ENCODE results near the gene KIF23. TPM values are rescaled to one million over a fixed set of nuclear protein-coding genes. Genes with fewer than 3 reads are reported as not detected.
"Not testable (repeated sequence)": the region's sequence is repeated elsewhere in the genome, so short reads cannot be mapped to it uniquely, and the experiment has no call there.

The KIF23 gene
- polyA plus RNA-seq, 1 of the 3 experiments (the other 2 are of a cell fraction) = 25.8 TPM

- H4K20me1 ChIP-seq (ENCODE audit: insufficient read depth); H3K27me3 ChIP-seq (ENCODE audit: insufficient read depth); H3K4me2 ChIP-seq; H3K79me2 ChIP-seq (ENCODE audit: insufficient read depth); H3K9ac ChIP-seq; H3K4me1 ChIP-seq (ENCODE audit: control insufficient read depth in 1 of 2, insufficient read depth in 2 of 2, low read depth in 1 of 2, low read length in 1 of 2); H3K36me3 ChIP-seq (replicated peaks in 1 of 2; ENCODE audit: control insufficient read depth in 1 of 2, insufficient read depth in 2 of 2, low read length in 1 of 2); H3K27ac ChIP-seq (ENCODE audit: low read depth in 2 of 2, low read length in 1 of 2); H3K9me3 ChIP-seq; H3K9me2 ChIP-seq; POLR2A ChIA-PET; H2AFZ ChIP-seq (ENCODE audit: low read depth); DNase-seq; H3K4me3 ChIP-seq (ENCODE audit: low read depth in 2 of 2, low read length in 1 of 2); H3F3A ChIP-seq (replicated peaks; ENCODE audit: insufficient read depth): not testable (repeated sequence)
- 88% methylated on average over 15 of the region's 18 CpGs for WGBS (ENCODE audit: low lambda C conversion rate)
- CTCF ChIA-PET = interaction anchor here (1.0 kb wide), 1 partner anchor 7 kb away, joined by 3 read pairs; no protein-coding TSS in a partner anchor
Observed at GRCh38 chr15:69384066-69384465, 30.1 kb upstream of the KIF23 start.

DNA sequence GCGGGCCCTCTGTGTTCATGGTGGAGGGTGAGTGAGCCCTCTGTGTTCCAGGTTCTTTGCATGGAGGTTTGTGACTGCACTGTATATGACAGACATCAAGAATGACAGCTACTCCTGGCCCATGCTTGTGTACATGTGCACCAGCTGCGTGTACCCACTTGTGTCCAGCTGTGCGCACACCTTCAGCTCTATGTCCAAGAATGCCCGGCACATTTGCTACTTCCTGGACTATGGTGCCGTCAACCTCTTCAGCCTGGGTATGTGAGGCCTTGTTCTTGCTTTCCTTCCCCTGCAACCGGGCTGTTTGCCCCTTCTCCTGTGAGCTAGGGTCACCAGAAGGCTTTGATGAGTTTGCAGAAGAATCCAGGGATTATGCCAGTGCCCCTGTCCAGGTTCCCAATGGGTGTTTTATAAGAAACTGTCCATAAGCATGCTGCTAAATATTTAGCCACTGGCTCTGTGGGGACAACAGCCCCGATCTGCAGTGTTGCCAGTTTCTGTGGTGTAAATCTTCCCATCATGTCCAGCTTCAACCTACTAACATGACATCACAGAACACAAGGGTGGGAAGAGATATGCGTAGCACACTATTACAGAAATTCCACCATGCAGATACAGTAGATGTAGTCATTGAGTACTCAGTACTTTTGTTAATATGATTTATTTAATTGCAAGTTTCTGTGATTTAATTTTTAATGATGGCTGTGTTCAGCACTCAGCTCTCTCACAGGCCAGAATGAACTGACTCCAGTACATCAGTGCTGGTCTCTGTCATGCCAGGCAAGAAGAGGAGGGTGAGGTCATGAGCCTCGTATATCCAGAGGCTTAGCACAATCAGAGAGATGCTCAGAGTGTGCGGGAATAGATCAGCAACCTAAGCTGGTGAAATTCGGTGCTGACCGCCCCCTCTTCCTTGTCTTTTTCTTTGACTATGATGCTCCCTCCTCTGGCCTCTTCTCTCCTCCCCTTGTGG, 29.2 kb upstream of the KIF23 start:
- Histone ChIP-seq H3F3A (replicated peaks; ENCODE audit: insufficient read depth) (peaks cover 5% of the 10 kb centered on the region), H3K4me1 (ENCODE audit: control insufficient read depth in 1 of 2, insufficient read depth in 2 of 2, low read depth in 1 of 2, low read length in 1 of 2) (peaks cover 0 to 6% of the 10 kb centered on the region in 2 experiments; a peak in 1 of 4 replicates), H3K4me3 (ENCODE audit: low read depth in 2 of 2, low read length in 1 of 2) (no peak overlapping the region), H3K9me3 (no peaks in the 10 kb centered on the region), H4K20me1 (ENCODE audit: insufficient read depth) (no peaks in the 10 kb centered on the region), H3K36me3 (replicated peaks in 1 of 2; ENCODE audit: control insufficient read depth in 1 of 2, insufficient read depth in 2 of 2, low read length in 1 of 2) (no peaks in the 10 kb centered on the region), H3K9me2 (no peaks in the 10 kb centered on the region), H2AFZ (ENCODE audit: low read depth) (no peak overlapping the region), H3K4me2 (no peak overlapping the region), H3K9ac (no peak overlapping the region), H3K27me3 (ENCODE audit: insufficient read depth) (no peaks in the 10 kb centered on the region), H3K27ac (ENCODE audit: low read depth in 2 of 2, low read length in 1 of 2) (no peak overlapping the region), H3K79me2 (ENCODE audit: insufficient read depth) (no peaks in the 10 kb centered on the region)
- ChIA-PET POLR2A (no interaction called here), CTCF (interaction anchor here (0.8 to 1.0 kb wide), 4 partner anchors 8 to 326 kb away, joined by 3 to 5 read pairs (median 4); no protein-coding TSS in a partner anchor)
- WGBS (ENCODE audit: low lambda C conversion rate) = 92% methylated on average over 11 of the region's 12 CpGs
- DNase-seq = no peak
- TF ChIP-seq, protein P1, sequence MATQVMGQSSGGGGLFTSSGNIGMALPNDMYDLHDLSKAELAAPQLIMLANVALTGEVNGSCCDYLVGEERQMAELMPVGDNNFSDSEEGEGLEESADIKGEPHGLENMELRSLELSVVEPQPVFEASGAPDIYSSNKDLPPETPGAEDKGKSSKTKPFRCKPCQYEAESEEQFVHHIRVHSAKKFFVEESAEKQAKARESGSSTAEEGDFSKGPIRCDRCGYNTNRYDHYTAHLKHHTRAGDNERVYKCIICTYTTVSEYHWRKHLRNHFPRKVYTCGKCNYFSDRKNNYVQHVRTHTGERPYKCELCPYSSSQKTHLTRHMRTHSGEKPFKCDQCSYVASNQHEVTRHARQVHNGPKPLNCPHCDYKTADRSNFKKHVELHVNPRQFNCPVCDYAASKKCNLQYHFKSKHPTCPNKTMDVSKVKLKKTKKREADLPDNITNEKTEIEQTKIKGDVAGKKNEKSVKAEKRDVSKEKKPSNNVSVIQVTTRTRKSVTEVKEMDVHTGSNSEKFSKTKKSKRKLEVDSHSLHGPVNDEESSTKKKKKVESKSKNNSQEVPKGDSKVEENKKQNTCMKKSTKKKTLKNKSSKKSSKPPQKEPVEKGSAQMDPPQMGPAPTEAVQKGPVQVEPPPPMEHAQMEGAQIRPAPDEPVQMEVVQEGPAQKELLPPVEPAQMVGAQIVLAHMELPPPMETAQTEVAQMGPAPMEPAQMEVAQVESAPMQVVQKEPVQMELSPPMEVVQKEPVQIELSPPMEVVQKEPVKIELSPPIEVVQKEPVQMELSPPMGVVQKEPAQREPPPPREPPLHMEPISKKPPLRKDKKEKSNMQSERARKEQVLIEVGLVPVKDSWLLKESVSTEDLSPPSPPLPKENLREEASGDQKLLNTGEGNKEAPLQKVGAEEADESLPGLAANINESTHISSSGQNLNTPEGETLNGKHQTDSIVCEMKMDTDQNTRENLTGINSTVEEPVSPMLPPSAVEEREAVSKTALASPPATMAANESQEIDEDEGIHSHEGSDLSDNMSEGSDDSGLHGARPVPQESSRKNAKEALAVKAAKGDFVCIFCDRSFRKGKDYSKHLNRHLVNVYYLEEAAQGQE (IDR thresholded peaks at IDR 0.05; ENCODE audit: low read depth, low read length) = no peak
- TF ChIP-seq, protein P2, sequence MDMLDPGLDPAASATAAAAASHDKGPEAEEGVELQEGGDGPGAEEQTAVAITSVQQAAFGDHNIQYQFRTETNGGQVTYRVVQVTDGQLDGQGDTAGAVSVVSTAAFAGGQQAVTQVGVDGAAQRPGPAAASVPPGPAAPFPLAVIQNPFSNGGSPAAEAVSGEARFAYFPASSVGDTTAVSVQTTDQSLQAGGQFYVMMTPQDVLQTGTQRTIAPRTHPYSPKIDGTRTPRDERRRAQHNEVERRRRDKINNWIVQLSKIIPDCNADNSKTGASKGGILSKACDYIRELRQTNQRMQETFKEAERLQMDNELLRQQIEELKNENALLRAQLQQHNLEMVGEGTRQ (IDR thresholded peaks at IDR 0.05; ENCODE audit: borderline replicate concordance, low read depth, low read length) = no peak
- TF ChIP-seq NRF1 (IDR thresholded peaks at IDR 0.05; ENCODE audit: low read depth, low read length) = no peak
- no peak for TF ChIP-seq FOSL2 (IDR thresholded peaks at IDR 0.05; ENCODE audit: borderline replicate concordance, low read depth)
- TF ChIP-seq CHD2 (IDR thresholded peaks at IDR 0.05; ENCODE audit: low read length, partially characterized antibody) = no peak
- no peak for TF ChIP-seq TAF1 (IDR thresholded peaks at IDR 0.05; ENCODE audit: borderline replicate concordance, low read depth, low read length)
- no peak for TF ChIP-seq GATA2 (CRISPR knock-in tag; IDR thresholded peaks at IDR 0.05)
- no peak for TF ChIP-seq RCOR1 (IDR thresholded peaks at IDR 0.05; ENCODE audit: low read length)
- no peak for TF ChIP-seq MXI1 (IDR thresholded peaks at IDR 0.05; ENCODE audit: low read depth, low read length)
- no peak for TF ChIP-seq TCF12 (IDR thresholded peaks at IDR 0.05)
- TF ChIP-seq RFX5 (IDR thresholded peaks at IDR 0.05; ENCODE audit: low read length) = no peak
- no peak for TF ChIP-seq FOXM1 (IDR thresholded peaks at IDR 0.05; ENCODE audit: low read depth)
- no peak for TF ChIP-seq FOXJ3 (CRISPR knock-in tag; IDR thresholded peaks at IDR 0.05)
- TF ChIP-seq SIN3A (IDR thresholded peaks at IDR 0.05; ENCODE audit: borderline replicate concordance, low read depth, low read length) = no peak
- TF ChIP-seq ZBTB33 (IDR thresholded peaks at IDR 0.05; ENCODE audit: borderline replicate concordance, low read depth) = no peak
